Measurements from ENCODE around the gene NCKAP1.
"Not testable (repeated sequence)": the region's sequence is repeated elsewhere in the genome, so short reads cannot be mapped to it uniquely, and the experiment has no call there.

NCKAP1 gene

GRCh38 chr2:182999348-183000028 lies 38.8 kb downstream of the NCKAP1 start:
- no peak for DNase-seq

- DNase-seq: no peak
These were observed 43.9 kb downstream of the NCKAP1 start for GRCh38 chr2:182994228-182994912.

- no peak for DNase-seq
These were observed 55.3 kb downstream of the NCKAP1 start for GRCh38 chr2:182982941-182983340.

GRCh38 chr2:182981475-182981874 lies 56.8 kb downstream of the NCKAP1 start:
- DNase-seq: not testable (repeated sequence)

GRCh38 chr2:182980652-182981051 lies 57.6 kb downstream of the NCKAP1 start:
- DNase-seq: no peak

GRCh38 chr2:182980115-182980514 lies 58.1 kb downstream of the NCKAP1 start:
- peak; percentile 18 for DNase-seq

GRCh38 chr2:182977463-182977862 lies 60.8 kb downstream of the NCKAP1 start:
- DNase-seq: no peak

GRCh38 chr2:182973441-182974352 lies 64.6 kb downstream of the NCKAP1 start:
- DNase-seq: no peak

- no peak for DNase-seq
These were observed 65.7 kb downstream of the NCKAP1 start for GRCh38 chr2:182972548-182972942.

- DNase-seq: no peak
These were observed 66.3 kb downstream of the NCKAP1 start for GRCh38 chr2:182971820-182972547.

- DNase-seq: no peak
These were observed 67.8 kb downstream of the NCKAP1 start for GRCh38 chr2:182970486-182970885.

- DNase-seq: no peak
These were observed 69.8 kb downstream of the NCKAP1 start for GRCh38 chr2:182968493-182968892.

- DNase-seq: not testable (repeated sequence)
These were observed 71.9 kb downstream of the NCKAP1 start for GRCh38 chr2:182966356-182966755.

GRCh38 chr2:182962641-182963040 lies 75.6 kb downstream of the NCKAP1 start:
- no peak for DNase-seq

GRCh38 chr2:182960869-182961268 lies 77.4 kb downstream of the NCKAP1 start:
- not testable (repeated sequence) for DNase-seq

GRCh38 chr2:182954789-182955188 lies 83.5 kb downstream of the NCKAP1 start:
- DNase-seq: no peak

- DNase-seq: no peak
These were observed 85.4 kb downstream of the NCKAP1 start for GRCh38 chr2:182952741-182953450.

- DNase-seq: no peak
These were observed 86.2 kb downstream of the NCKAP1 start for GRCh38 chr2:182951948-182952663.

GRCh38 chr2:182950546-182950945 lies 87.7 kb downstream of the NCKAP1 start:
- no peak for DNase-seq

- DNase-seq: no peak
These were observed 88.6 kb downstream of the NCKAP1 start for GRCh38 chr2:182949572-182950189.

- DNase-seq: no peak
These were observed 89.2 kb downstream of the NCKAP1 start for GRCh38 chr2:182949052-182949451.

Measured in NCI-H1105 (cell line).